Measurements from ENCODE around the gene BCAP31. TPM values are rescaled to one million over a fixed set of nuclear protein-coding genes. Genes with fewer than 3 reads are reported as not detected.

Gene BCAP31
- total and polyA plus RNA-seq, 12 donors: 70.2 to 164 (median 85.4) TPM

- H3K4me3 ChIP-seq: no peak overlapping the region
- H3K4me1 ChIP-seq: peaks cover 3 to 23% (median 15%) of the 10 kb centered on the region in 9 donors
- H3K27ac ChIP-seq: peak overlapping the region in 6 of 10 donors; percentile 12 to 52 (median 42)
- WGBS, 2 donors: 80 to 82% methylated on average over 3 to 7 of the region's 7 CpGs
- peaks cover 0 to 11% (median 0%) of the 10 kb centered on the region in 7 donors for H3K27me3 ChIP-seq
- ATAC-seq (peak in 3 of 8 donors; percentile 11 to 13 (median 12)), DNase-seq (no peak)
- intact Hi-C loops (cut with DNase I): loop anchor here (1.0 to 10.0 kb wide), 8 partner anchors 30 to 190 kb away; partner anchors contain the start of genes IDH3G (in 1 of the 10) and SSR4 (in 1 of the 10)
- no peaks in the 10 kb centered on the region for H3K36me3 ChIP-seq
- no peak for TF ChIP-seq CTCF (IDR thresholded peaks at IDR 0.05)
- no peaks in the 10 kb centered on the region for H3K9me3 ChIP-seq
These were observed 40.6 kb upstream of the BCAP31 start for GRCh38 chrX:153764786-153765137.

DNA sequence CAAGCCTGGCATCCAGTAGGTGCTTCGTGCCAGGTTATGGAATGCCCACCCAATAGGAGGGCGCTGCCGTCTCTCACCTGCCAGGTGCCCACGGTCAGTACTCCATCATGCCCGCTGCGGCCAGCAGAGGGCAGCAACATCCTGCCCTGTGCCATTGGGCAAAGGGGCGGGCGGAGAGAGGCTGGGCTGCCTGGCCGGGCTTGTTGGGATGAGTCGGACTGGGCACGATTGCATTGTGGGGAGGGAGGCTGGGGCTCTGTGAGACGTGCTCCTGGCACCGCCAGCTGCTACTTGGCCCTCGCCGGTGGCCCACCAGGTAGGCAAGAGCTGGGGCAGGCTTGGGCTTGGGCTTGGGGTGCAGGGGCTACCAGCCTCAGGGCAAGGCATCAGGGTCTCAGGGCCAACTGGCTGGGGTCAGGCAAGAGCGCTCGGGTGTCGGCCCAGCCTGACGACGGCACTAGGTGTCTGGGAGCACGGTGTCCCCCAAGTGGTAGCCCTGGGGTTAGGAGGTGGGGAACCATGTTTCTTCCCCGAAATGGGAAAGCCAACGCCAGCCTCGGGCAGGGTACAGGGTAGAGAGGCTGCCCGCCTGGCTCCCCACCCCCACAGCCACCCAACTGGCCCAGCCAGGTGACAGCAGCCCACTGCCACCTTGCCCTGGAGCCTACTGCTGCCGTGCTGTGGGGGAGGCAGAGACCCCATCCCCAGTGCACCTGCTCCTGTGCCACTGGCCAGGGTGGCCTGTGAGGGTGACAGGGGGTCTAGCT, 40.0 kb upstream of the BCAP31 start, which contains the start of gene PLXNB3:
Gene PLXNB3 (plus strand): TSS at position 261 of the 767 bp plus-strand sequence. CDS start 1,287 bp downstream, outside the sequence.
- Histone ChIP-seq H3K27ac (peak within 1 kb of the TSS in 7 of 10 donors; percentile 10 to 52 (median 39)), H3K4me3 (peak within 1 kb of the TSS in 3 of 10 donors; percentile 23 to 33 (median 24)), H3K36me3 (no peaks in the 10 kb centered on the region), H3K9me3 (no peaks in the 10 kb centered on the region), H3K27me3 (peaks cover 0 to 11% (median 0%) of the 10 kb centered on the region in 7 donors), H3K4me1 (peaks cover 3 to 23% (median 15%) of the 10 kb centered on the region in 9 donors)
- WGBS, 2 donors: 15 to 30% methylated on average over 19 to 26 of the region's 26 CpGs
- peak; percentile 74 to 93 (median 83) for ATAC-seq
- DNase-seq: peak; percentile 62 to 77
- peak; percentile 48 to 87 (median 75) for TF ChIP-seq CTCF (IDR thresholded peaks at IDR 0.05)
- intact Hi-C loops (cut with DNase I): loop anchor here in 9 of 10 donors (1.0 to 10.0 kb wide), 8 partner anchors 31 to 191 kb away; partner anchors contain the start of genes IDH3G (in 1 of the 9) and SSR4 (in 1 of the 9)

- DNase-seq (peak in 1 of 2 donors; percentile 2), ATAC-seq (no peak)
- no peak for TF ChIP-seq CTCF (IDR thresholded peaks at IDR 0.05)
- Histone ChIP-seq H3K27ac (no peak overlapping the region), H3K4me1 (peaks cover 3 to 23% (median 15%) of the 10 kb centered on the region in 9 donors), H3K27me3 (peaks cover 0 to 11% (median 0%) of the 10 kb centered on the region in 7 donors), H3K4me3 (no peak overlapping the region), H3K9me3 (no peaks in the 10 kb centered on the region), H3K36me3 (no peaks in the 10 kb centered on the region)
- intact Hi-C loops (cut with DNase I): loop anchor here in 5 of 10 donors (5.0 to 10.0 kb wide), 3 partner anchors 184 to 191 kb away; no protein-coding TSS in a partner anchor
- 87 to 92% methylated on average over 11 to 16 of the region's 18 CpGs for WGBS, 2 donors
These were observed 39.2 kb upstream of the BCAP31 start for GRCh38 chrX:153763298-153763932.

DNA sequence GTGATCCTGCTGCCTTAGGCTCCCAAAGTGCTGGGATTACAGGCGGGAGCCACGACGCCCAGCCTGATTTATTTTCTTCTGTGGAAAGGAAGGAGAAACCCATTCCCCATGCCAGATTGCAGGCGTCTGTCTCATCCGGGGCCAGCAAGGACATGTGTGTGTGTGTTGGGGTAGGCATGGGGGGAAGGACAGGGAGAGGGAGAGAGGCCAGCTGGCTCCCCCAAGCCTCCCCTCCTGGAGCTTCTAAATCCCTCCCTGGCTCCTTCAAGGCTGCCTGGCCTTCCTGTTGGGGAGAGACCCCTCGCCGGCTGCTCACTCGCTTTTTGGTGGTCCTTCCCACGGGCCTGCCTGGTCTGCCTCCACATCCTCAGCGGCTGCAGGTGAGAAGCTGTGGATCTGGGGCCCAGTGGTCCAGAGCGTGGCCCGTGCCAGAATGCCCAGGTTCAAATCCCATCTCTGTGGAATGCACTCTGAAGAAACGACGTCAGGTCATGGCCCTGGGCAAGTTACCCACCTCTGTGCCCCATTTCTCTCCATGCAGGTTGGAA, 38.5 kb upstream of the BCAP31 start:
- no peaks in the 10 kb centered on the region for H3K9me3 ChIP-seq
- intact Hi-C loops (cut with DNase I): loop anchor here in 5 of 10 donors (5.0 to 10.0 kb wide), 3 partner anchors 185 to 192 kb away; no protein-coding TSS in a partner anchor
- no peak overlapping the region for H3K4me3 ChIP-seq
- peaks cover 3 to 23% (median 15%) of the 10 kb centered on the region in 9 donors for H3K4me1 ChIP-seq
- no peak for TF ChIP-seq CTCF (IDR thresholded peaks at IDR 0.05)
- peaks cover 0 to 11% (median 0%) of the 10 kb centered on the region in 7 donors for H3K27me3 ChIP-seq
- DNase-seq (peak in 1 of 2 donors; percentile 2), ATAC-seq (no peak)
- H3K36me3 ChIP-seq: no peaks in the 10 kb centered on the region
- 94 to 97% methylated on average over 14 of the region's 14 CpGs for WGBS, 2 donors
- no peak overlapping the region for H3K27ac ChIP-seq
